Measurements from ENCODE around the gene KAZN.
"Not testable (repeated sequence)": the region's sequence is repeated elsewhere in the genome, so short reads cannot be mapped to it uniquely, and the experiment has no call there.

KAZN gene

GRCh38 chr1:14571810-14572767 lies 26.4 kb upstream of the KAZN start:
- FAIRE-seq (no peak), DNase-seq (ENCODE audit: insufficient read length, low spot score) (no peak)
- peak; percentile 23 for TF ChIP-seq CTCF (IDR thresholded peaks at IDR 0.05; ENCODE audit: insufficient read depth, missing control alignments)

GRCh38 chr1:14572861-14573260 lies 25.6 kb upstream of the KAZN start:
- TF ChIP-seq CTCF (IDR thresholded peaks at IDR 0.05; ENCODE audit: insufficient read depth, missing control alignments): no peak
- FAIRE-seq: no peak
- DNase-seq (ENCODE audit: insufficient read length, low spot score): no peak

GRCh38 chr1:14576155-14576554 lies 22.3 kb upstream of the KAZN start:
- FAIRE-seq (no peak), DNase-seq (ENCODE audit: insufficient read length, low spot score) (no peak)
- no peak for TF ChIP-seq CTCF (IDR thresholded peaks at IDR 0.05; ENCODE audit: insufficient read depth, missing control alignments)

GRCh38 chr1:14577261-14577660 lies 21.2 kb upstream of the KAZN start:
- no peak for TF ChIP-seq CTCF (IDR thresholded peaks at IDR 0.05; ENCODE audit: insufficient read depth, missing control alignments)
- FAIRE-seq: no peak
- no peak for DNase-seq (ENCODE audit: insufficient read length, low spot score)

GRCh38 chr1:14578156-14578555 lies 20.3 kb upstream of the KAZN start:
- FAIRE-seq (no peak), DNase-seq (ENCODE audit: insufficient read length, low spot score) (no peak)
- TF ChIP-seq CTCF (IDR thresholded peaks at IDR 0.05; ENCODE audit: insufficient read depth, missing control alignments): no peak

- not testable (repeated sequence) for FAIRE-seq; DNase-seq (ENCODE audit: insufficient read length, low spot score)
These were observed 18.2 kb upstream of the KAZN start for GRCh38 chr1:14580295-14580694.

GRCh38 chr1:14580986-14581385 lies 17.5 kb upstream of the KAZN start:
- no peak for FAIRE-seq

More at GRCh38 chr1:14580986-14581385, 17.5 kb upstream of the KAZN start:
- TF ChIP-seq CTCF (IDR thresholded peaks at IDR 0.05; ENCODE audit: insufficient read depth, missing control alignments): no peak
- DNase-seq (ENCODE audit: insufficient read length, low spot score): no peak
